KMS-11 (cell line): Measurements from ENCODE around the gene JAKMIP1.

Experiments used
- H2AFZ ChIP-seq: fragments of 200-600 bp; sonication (generic); 2 replicates; pipeline ENCODE4 v1.6.1; 2016; ENCODE audit warnings: antibody characterized with exemption, mixed run types, low read depth
- H3K27ac ChIP-seq: fragments of 200-600 bp; sonication (generic); 2 replicates; pipeline ENCODE4 v1.6.1; 2016; ENCODE audit warnings: mild to moderate bottlenecking, mixed run types
- H3K27me3 ChIP-seq: fragments of 200-600 bp; sonication (generic); 2 replicates; pipeline ENCODE4 v1.6.1; 2017; ENCODE audit warnings: mild to moderate bottlenecking, low read depth, mixed run types, moderate library complexity; ENCODE audit not compliant: insufficient read depth
- H3K36me3 ChIP-seq: fragments of 200-600 bp; sonication (generic); 2 replicates; pipeline ENCODE4 v1.6.1; 2017; ENCODE audit warnings: mild to moderate bottlenecking, mixed run types; ENCODE audit not compliant: insufficient read depth
- H3K4me1 ChIP-seq: fragments of 200-600 bp; sonication (generic); 2 replicates; pipeline ENCODE4 v1.6.1; 2016; ENCODE audit warnings: mild to moderate bottlenecking, low read depth, mixed run types; ENCODE audit not compliant: poor library complexity, severe bottlenecking
- H3K4me2 ChIP-seq: fragments of 200-600 bp; sonication (generic); 2 replicates; pipeline ENCODE4 v1.7.0; 2016; ENCODE audit warnings: mild to moderate bottlenecking, mixed run types
- H3K4me3 ChIP-seq: fragments of 200-600 bp; sonication (generic); IDR thresholded peaks from 2 replicates; pipeline ENCODE4 v1.6.1; 2017; ENCODE audit warnings: low read depth, low read length, mixed read lengths; ENCODE audit not compliant: insufficient read depth
- H3K79me2 ChIP-seq: fragments of 200-600 bp; sonication (generic); 2 replicates; pipeline ENCODE4 v1.6.1; 2016; ENCODE audit warnings: low read depth, mixed run types; ENCODE audit not compliant: insufficient read depth
- H3K9ac ChIP-seq: fragments of 200-600 bp; sonication (generic); 2 replicates; pipeline ENCODE4 v1.6.1; 2016; ENCODE audit warnings: mild to moderate bottlenecking, mixed run types
- H4K20me1 ChIP-seq: fragments of 200-600 bp; sonication (generic); 2 replicates; pipeline ENCODE4 v1.6.1; 2016; ENCODE audit warnings: mild to moderate bottlenecking, mixed run types; ENCODE audit not compliant: insufficient read depth
- CTCF ChIP-seq: fragments of 200-600 bp; sonication (generic); conservative IDR thresholded peaks from 2 replicates; pipeline ENCODE4 v1.6.1; 2017; ENCODE audit warnings: low read depth, mild to moderate bottlenecking, antibody characterized with exemption, low read length, moderate library complexity, mixed read lengths

Gene JAKMIP1

DNA sequence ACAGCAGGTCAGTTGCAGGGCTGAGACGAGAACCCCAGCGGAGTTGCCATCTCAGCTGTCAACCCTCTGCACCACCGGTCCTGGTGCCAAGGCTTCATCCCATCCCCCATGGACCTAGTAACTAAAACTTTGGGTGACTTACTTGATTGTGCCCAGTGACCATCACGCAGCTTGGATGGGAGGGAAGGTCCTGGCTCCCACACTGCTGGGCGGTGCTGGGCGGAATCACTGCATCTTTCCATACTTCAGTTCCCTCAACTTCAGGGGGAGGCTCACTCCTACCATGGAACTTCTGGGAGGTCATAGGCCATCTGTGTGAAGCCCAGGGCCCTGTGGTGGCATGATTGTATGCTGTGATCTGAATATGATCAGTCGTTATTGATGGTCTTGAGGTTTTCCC lies 26.2 kb upstream of the JAKMIP1 start:
- no peaks in the 10 kb centered on the region for H4K20me1 ChIP-seq
- no peak overlapping the region for H3K4me2 ChIP-seq
- no peak overlapping the region for H2AFZ ChIP-seq
- H3K9ac ChIP-seq, result no peak overlapping the region
- TF ChIP-seq CTCF, result no peak
- H3K36me3 ChIP-seq, result no peaks in the 10 kb centered on the region
- no peak overlapping the region for H3K27ac ChIP-seq
- H3K4me3 ChIP-seq, result no peak overlapping the region
- no peaks in the 10 kb centered on the region for H3K27me3 ChIP-seq
- H3K79me2 ChIP-seq, result no peaks in the 10 kb centered on the region
- H3K4me1 ChIP-seq, result no peaks in the 10 kb centered on the region

DNA sequence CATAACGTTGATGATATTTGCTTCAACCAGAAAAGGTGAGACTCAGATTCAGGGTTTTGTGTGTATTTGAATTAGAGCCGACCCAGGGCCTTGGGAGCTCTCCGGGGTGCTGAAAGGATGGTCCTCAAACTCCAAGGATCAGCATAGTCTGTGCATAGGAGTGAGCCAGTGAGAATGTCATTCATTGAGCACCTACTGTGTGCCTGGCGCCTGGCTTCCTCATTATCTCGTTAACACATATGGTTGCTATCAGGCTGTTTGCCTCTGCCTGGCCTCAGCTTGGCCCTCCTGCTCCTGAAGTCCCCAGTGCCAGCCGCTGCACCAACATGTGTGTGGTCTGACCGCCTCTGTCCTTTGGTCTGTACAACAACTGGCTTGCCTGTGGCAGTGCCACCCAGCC lies 25.1 kb upstream of the JAKMIP1 start:
- Histone ChIP-seq H3K4me3 (no peak overlapping the region), H3K4me2 (no peak overlapping the region), H3K27ac (no peak overlapping the region), H3K9ac (no peak overlapping the region), H3K36me3 (no peaks in the 10 kb centered on the region), H4K20me1 (no peaks in the 10 kb centered on the region), H3K27me3 (no peaks in the 10 kb centered on the region), H2AFZ (no peak overlapping the region), H3K4me1 (no peaks in the 10 kb centered on the region), H3K79me2 (no peaks in the 10 kb centered on the region)
- no peak for TF ChIP-seq CTCF

GRCh38 chr4:6224735-6225134 lies 24.4 kb upstream of the JAKMIP1 start:
- Histone ChIP-seq H3K4me2 (no peak overlapping the region), H3K4me1 (no peaks in the 10 kb centered on the region), H3K27ac (no peak overlapping the region), H4K20me1 (no peaks in the 10 kb centered on the region), H3K79me2 (no peaks in the 10 kb centered on the region), H3K9ac (no peak overlapping the region), H3K4me3 (no peak overlapping the region), H3K27me3 (no peaks in the 10 kb centered on the region), H3K36me3 (no peaks in the 10 kb centered on the region), H2AFZ (no peak overlapping the region)
- no peak for TF ChIP-seq CTCF

- Histone ChIP-seq H3K9ac (no peak overlapping the region), H3K36me3 (no peaks in the 10 kb centered on the region), H3K79me2 (no peaks in the 10 kb centered on the region), H3K4me1 (no peaks in the 10 kb centered on the region), H4K20me1 (no peaks in the 10 kb centered on the region), H3K4me2 (no peak overlapping the region), H2AFZ (no peak overlapping the region), H3K27ac (no peak overlapping the region), H3K27me3 (no peaks in the 10 kb centered on the region), H3K4me3 (no peak overlapping the region)
- no peak for TF ChIP-seq CTCF
Observed at GRCh38 chr4:6222761-6223292, 22.5 kb upstream of the JAKMIP1 start.
